Activated naive CD4-positive, alpha-beta T cell treated with anti-CD3 and anti-CD28 coated beads, Interleukin-2, amount 50 U/mL, for 16 hours (primary cell): ENCODE measurements around the gene PIAS1.
A peak's percentile ranks its signal among the peaks of the same experiment; 100 is the strongest.
"Not testable (repeated sequence)": the region's sequence is repeated elsewhere in the genome, so short reads cannot be mapped to it uniquely, and the experiment has no call there.

Experiments
- DNase-seq: peaks from one replicate; pipeline ENCODE4 v3.0.0-alpha.2; 2020

Gene PIAS1

DNA sequence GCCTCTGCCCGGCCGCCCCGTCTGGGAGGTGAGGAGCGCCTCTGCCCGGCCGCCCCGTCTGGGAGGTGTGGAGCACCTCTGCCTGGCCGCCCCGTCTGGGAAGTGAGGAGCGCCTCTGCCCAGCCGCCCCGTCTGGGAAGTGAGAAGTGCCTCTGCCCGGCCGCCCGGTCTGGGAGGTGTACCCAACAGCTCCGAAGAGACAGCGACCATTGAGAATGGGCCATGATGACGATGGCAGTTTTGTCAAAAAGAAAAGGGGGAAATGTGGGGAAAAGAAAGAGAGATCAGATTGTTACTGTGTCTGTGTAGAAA, 168.3 kb downstream of the PIAS1 start:
- not testable (repeated sequence) for DNase-seq

DNA sequence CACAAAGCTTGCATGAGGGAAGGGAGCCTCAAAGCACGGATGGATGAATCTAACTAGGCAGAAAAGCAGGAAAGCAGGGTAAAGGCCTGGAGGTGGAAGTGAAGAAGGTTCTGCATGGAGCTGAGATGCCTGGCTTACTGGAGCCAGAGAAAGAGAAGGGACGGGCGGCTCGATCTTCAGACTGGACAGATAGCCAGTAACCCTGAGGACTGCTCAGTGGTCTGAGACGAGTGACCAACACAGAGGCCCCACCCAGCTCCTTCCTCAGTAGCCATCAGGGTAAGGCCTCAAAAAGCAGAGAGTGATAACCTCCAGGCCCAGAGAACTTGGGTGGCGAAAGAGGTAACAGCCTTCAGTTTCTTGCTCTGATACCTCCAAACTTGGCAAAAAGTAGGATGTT, 169.1 kb downstream of the PIAS1 start:
- DNase-seq: no peak

DNA sequence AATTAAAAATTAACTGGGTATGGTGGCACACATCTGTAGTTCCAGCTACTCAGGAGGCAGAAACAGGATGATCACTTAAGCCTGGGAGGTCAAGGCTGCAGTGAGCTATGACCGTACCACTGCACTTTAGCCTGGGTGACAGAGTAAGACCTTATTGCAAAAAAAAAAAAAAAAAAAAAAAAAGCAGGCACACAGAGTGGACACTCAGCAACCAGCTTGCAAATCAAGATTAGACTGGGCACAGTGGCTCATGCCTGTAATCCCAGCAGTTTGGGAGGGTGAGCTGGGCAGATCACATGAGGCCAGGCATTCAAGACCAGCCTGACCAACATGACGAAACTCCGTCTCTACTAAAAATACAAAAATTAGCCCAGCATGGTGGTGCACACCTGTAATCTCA, 170.0 kb downstream of the PIAS1 start:
- DNase-seq: no peak

DNA sequence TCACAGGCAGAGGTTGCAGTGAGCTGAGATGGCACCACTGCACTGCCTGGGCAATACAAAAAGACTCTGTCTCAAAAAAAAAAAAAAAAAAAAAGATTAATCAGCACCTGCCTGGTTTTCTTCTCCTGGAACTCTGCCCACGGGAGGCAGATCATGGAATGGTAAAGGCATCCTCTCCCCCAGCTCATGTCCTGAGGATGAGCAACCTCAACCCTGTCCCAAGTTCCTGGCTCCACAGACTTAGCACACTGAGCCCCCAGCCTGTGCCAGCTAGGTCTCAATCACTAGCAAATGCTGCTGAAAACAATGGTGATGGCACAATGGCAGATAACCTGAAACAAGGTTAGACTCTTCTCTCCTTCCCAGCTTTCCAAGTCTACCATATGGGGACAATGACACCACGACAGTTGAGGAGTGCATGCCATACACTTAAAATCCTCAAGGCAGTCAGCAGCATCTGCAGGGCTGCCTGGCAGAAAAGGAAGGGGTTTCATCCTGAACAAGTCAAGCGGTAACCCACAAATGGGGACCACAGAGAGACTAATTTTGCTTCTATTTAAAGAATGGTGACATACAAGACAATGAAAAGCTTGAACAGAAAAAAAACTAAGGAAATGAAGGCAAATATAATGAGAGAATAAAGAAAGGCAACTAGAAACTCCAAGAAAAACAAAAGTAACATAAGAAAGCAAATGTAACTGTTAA, 170.6 kb downstream of the PIAS1 start:
- no peak for DNase-seq

DNA sequence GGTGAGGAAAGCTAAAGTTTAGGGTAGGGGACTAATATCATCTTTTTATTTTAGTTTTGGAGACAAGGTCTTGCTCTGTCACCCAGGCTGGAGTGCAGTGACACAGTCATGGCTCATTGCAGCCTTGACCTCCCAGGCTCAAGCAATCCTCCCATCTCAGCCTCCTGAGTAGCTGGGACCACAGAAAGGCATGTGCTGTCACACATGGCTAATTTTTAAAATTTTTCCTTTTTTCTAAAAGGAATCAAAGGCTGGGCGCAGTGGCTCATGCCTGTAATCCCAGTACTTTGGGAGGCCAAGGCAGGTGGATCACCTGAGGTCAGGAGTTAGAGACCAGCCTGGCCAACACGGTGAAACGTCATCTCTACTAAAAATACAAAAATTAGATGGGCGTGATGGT, 171.3 kb downstream of the PIAS1 start:
- not testable (repeated sequence) for DNase-seq

DNA sequence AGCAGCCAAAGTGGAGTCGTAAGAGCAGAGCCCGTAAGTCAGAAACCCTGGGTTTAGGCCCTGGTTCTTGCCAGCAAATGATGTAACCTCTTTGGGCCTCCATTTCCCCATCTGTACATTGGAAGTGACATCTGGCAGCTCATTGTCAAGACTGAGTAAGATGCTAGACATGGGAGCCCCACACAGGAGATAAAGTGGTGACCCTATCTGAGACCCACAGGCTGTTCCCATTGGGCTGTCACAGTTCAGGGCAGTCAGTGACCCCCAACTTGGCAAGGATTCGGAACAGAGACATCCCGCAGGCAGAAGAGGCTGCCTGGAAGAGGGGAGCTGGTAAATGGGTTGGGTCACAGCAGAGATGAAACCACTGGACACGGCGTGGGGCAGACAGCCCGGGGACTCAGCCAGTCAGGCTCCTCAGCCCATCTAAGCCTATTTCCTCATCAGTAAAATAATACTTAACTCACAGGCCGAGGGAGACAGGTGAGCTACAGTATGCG, 173.6 kb downstream of the PIAS1 start:
- no peak for DNase-seq

DNA sequence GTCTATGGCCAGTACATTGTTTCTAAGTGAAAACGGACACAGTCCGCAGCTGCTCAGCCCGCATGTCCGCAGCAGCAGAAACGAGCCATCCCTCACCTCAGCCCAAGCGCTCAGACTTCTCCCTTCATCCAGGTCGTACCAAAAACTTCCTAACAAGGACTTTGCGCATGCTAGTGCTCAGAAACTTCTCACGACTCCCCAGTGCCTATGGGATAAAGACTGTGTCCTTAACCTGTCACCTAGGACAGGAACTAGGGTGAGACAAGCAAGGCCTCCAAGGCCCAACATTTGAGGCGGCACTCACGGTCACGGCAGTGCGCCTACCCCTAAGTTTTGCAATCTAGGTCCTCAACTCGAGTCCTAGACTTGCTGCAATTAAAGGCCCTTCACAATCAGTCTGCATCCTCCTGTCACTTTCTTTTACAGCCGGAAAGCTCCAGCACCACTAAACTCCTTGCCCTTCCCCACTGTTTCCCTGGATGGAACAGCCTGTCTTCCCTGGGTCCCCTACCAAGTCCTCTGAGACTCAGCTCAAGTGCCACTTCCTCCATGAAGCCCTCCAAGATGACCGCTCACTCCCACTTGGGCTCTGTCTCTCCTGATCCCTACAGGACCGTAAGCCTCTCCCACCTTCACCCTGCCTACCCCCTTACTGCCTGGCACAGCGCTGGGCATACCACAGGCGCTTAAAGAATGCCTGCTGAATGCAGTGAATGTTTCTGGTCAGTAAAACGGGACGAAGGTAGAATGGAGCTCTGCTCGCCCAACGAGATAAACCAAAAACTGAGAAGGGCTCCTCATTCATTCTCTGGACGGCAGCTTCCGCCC, 174.2 kb downstream of the PIAS1 start:
- no peak for DNase-seq

DNA sequence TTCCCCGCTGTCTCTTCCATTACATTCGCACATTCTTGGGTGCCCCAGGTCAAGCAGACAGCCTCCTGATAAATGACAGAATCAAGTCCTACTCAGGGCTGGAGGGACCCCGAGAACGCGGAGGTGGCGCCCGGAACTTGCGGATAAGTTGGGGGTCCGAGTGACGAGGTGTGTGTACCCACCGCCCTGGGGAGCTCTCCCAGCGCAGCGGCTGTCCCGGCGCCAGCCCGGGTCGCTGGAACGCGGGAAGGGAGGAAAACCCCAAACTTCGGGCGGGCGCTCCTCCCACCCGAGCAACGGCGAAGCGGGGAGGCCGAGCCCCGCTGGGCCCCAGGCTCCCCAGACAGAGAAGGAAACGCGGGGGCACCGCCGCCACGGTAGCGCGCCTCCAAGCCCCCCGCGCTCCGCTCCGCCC, 174.9 kb downstream of the PIAS1 start:
- DNase-seq: no peak

DNA sequence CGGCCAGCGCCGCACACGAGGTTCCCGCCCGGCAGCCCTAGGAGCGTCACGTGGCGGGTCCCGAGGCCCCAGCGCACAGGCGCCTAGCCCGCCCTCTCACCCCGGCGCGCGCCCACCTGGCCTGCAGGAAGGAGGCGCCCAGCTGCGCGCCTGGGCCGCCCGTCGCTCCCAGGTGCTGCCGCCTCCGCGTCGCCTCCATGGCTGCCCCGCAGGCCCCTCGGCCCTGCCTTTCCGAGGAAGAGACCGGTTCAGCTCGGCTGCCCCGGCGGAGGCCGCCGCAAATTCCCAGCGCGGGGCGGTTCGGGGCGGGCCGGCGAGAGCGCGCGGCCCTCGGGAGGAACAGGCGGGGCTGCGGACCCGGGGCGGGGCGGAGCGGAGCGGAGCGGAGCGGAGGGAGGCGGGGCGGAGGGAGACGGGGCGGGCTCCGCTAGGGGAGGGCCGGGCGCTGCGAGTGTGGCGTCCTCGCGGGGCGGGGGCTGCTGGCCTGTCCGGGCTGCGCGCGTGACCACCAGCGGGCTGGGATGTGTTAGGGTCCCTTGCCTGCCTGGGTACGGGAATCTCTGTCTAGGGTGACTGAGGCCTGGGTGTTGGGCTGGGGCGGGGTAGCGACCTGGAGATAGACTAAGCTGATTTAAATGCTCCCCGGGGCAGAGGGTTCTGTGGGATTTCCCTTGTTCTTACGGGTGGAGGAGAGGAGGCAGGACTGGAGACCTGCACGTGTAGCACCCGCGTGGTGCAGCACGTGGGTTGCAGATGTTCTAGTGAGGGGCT, 175.5 kb downstream of the PIAS1 start, which contains the start of gene CLN6:
TSS of gene CLN6 (minus strand) at position 343 of the 771 bp plus-strand sequence. CDS start at position 199, 144 bp downstream.
- DNase-seq: peak; percentile 86

DNA sequence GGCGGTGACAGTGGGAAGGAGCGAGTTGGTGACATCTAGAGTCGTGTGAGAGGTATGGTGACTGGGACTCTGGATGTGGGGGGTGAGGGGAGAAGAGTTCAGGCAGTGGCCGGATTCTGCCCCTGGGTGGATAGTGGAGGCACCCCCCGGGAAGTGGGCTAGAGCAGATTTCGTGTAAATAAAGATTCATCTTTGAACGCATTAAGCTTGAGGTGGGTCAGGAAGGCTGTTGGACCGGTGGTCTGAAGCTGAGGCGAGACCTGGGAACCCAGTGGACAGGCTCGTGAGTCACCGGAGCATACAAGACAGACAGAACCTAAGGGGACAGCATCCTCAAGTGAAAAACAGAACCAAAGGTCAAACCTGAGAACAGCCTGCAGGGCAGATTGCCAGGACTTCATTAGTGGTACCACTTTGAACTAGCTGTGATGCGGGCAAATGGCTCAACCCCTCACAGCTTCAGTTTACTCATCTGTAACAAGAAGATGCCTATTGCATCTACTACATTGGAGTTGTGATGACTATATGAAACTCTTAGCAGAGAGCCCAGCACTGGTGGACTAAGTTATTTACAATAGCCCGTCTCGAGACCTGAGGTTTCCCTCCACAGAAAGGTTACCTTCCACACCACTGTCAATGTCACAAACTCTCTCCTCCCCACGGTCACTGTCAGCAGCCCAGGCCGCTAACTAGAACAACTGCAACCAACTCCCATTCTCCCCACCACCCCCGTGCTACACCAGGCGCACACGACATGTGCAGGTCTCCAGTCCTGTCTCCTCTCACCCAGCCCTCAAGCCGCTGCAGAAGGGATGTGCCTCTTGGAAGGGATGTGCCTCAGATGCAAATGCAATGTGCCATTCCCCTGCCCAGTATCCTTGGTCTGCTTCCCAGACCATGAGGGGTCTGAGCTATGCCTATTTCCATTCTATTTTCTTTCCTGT, 176.3 kb downstream of the PIAS1 start:
- DNase-seq: peak; percentile 28

DNA sequence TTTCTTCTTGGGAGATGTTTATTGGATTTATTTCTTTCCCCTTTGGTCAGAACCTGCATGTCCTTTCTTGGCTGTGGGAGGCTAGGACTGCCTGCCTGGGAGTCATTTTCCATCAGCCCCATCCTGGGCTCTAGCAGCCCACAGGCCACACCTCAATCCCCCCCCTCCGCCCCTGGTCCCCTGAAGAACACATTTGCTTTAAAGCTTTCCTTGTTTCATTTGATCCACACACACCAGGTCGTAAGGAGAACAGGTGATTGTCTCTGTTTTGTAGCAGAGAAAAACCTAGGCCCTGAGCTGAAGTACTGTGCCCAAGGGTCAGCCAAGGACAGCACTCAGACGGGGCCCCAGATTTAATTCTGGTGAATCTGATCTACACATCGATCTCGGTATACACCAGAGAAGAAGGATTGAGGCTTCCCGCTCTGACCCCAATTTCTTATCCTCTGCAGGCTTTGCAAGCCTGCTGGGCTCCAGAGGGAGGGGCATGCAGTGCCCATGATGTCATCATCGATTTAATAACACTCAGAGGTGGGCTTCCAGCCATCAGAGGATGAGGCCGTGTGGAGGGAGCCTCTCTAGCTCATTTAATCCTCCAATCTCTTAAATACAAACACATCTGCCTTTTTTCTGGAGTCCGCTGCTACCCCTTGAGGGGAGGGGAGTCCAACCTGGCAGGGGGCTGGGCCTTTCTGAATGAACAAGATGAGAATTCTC, 177.1 kb downstream of the PIAS1 start:
- no peak for DNase-seq

DNA sequence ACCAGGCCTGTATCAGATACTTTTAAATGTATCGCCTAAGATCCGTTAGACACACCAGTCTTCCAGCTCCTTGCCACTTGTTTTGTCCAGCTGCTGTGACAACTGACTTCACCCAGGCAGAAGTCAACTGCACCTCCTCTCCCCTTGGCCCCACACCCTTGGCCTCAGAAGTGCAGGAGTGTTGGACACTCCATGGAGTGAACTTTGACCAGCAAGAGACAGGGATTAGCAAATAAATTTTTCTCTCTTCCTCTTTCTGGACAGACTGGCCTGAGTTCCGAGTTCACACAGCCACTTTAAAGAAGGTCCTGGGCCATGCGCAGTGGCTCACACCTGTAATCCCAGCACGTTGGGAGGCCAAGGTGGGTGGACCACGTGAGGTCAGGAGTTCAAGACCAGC, 178.3 kb downstream of the PIAS1 start:
- DNase-seq: no peak

DNA sequence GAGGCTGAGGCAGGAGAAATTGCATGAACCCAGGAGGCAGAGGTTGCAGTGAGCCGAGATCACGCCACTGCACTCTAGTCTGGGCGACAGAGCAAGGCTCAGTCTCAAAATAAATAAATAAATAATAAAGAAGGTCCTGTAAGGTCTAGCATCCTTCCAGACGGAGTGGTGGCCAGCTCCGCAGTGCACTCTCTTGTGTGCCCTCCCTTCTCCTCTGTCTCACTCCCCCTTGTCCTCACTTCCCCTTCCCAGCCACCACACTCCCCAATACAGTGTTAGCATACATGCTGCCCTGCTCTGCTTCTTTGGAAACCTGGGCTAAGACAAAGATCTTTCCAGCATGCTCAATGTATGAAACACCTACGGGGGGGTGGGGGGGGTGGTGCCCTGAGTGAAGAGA, 178.8 kb downstream of the PIAS1 start:
- DNase-seq: no peak

DNA sequence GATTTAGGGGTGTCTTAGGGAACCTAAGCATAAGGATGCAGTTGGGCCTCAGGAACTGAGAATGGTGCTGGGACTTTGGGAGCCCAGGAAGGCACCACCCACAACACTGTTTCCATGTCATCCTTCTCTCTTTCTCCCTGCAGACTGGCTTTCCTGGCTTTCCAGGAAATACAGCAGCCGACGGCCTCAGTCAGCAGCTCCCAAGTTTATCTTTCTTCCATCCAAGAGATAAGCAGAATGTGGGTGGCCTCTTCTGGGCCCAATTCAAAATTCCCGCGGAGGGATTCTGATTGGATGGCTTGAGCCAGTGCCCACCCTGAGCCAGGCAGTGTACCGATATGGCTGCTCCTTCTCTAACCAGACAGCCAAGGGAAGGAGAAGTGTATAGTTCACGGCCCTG, 179.9 kb downstream of the PIAS1 start:
- DNase-seq: no peak

DNA sequence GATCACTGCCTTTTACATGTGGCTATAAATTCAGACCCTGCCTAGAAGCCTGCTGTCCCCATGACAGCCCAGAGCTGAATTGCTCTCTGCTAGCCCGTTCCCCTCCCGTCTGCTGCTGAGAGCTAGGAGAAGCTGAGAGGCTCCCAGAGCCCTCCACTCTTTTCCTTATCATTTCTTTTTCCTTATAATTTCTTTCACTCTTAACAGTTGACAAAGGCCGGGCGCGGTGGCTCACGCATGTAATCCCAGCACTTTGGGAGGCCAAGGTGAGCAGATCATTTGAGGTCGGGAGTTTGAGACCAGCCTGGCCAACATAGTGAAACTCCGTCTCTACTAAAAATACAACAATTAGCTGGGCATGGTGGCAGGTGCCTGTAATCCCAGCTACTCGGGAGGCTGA, 180.4 kb downstream of the PIAS1 start:
- DNase-seq: not testable (repeated sequence)

DNA sequence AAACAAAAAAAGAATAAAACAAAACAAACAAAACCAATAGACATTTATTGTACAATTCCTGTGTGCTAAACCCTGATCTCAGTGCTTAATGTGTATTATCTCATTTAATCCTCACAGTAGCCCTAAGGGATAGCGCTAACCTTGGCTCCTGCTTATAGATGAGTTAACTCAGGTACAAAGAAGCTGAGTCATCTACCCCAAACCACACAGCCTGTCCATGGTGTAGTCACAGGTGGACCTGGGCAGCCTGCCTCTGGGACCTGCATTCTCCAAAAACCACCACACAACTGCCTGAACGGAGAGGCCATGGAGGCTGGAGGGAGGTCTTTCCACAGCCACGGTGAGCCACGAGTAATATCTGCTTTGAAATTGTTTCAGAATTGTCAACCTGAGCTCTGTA, 180.9 kb downstream of the PIAS1 start:
- DNase-seq: no peak

DNA sequence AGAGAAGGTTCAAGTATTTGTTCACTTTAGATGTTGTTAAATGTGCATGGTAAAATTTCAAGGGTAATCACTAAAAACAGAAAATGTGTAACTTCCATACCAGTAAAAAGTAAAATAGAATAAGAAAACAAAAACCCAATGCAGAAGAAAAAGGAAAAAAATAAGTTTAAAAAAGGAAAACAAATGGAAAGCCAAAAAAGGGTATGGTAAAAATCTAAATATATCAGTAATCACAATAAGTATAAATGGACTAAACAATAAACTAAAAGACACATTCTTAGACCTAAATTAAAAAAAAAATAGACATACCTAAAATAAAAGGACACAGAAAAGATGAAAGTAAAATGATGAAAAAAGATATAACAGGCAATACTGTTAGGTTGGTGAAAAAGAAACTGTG, 184.9 kb downstream of the PIAS1 start:
- no peak for DNase-seq

DNA sequence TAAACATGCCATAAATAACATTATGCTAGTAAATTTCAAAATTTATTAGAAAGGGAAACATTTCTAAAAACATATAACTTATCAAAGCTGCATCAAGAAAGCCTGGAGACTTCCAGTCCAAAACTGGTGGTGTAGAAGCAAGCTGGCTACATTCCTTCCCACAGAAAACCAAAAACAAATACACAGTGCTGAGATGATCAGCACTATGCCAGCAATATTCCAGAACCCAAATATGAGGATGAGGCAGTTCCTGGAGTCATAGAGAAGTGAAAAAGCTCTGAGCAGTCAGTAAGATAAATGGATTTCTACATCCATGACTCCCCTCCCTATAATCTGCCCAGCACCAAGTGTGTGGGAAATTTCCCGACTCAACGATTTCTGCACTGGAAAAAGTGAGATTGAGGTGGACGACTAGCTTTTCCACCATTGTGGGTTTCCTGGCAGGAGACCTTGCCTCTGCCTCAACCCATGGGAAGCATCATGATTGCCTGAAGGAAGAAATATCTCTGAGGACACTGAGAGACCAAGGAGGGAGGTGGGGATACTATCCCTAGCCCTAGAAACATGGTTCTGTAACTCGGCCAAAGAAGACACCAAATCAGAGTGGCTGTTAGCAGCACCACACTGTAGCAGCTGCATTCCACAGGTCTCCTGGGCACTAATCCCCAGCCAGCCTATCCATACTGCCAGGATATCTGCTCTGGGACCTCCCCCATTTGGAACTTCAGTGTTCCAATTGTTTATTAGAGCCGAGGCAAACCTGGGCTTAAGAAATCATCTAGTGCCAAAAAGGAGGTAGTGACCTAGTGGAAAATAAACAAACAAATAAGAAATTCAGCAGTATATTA, 187.2 kb downstream of the PIAS1 start:
- no peak for DNase-seq
